ENCODE data around the gene BGLAP. TPM values are rescaled to one million over a fixed set of nuclear protein-coding genes. Genes with fewer than 3 reads are reported as not detected.

The BGLAP gene
- total RNA-seq, 1 experiment from 2014 or later: 1.4 TPM

DNA sequence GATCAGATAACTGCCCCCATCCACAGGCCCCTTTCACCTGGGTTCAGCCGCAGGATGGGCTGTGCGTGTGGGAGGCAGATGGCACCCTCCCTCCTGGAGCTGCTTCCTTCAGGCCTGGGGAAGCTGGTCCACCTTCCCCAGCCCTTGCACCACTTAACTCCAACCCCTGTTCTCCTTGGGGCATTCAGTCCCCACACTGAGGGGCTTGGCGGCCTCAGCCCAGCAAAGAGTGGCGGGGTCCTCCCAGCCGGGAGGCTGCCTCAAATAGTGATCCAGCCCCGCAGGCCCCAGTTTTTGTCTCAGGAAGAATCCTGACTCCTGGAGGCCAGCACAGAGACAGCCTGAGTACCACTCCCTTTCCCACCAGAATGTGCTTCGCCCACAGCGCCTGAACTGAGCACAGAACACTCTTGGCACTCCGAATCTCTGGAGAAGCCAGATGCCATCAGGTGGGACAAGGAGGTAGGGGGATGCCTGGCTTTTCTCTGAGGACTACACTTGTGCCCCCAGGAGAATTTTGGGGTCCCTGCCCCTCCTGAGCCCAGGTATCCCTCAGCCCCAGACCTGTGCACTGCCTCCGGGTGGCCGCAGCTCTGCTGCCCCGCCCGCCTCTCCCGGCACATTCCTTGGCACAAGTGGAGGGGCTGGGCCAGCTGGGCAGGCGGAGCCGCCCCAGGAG is 4.9 kb downstream of the BGLAP start:
- H4K20me1 ChIP-seq (ENCODE audit: insufficient read depth): peaks cover 3% of the 10 kb centered on the region; the same call in 1 of the 2 replicates
- CTCF ChIA-PET: interaction anchor here (1.4 kb wide), 1 partner anchor 13 kb away, joined by 3 read pairs; no protein-coding TSS in a partner anchor
- RAD21 ChIA-PET (ENCODE audit: low non-redundant PET in 1 of 2, low total read pairs in 2 of 2, uncharacterized antibody in 2 of 2, unreplicated experiment in 2 of 2): no interaction called here

DNA sequence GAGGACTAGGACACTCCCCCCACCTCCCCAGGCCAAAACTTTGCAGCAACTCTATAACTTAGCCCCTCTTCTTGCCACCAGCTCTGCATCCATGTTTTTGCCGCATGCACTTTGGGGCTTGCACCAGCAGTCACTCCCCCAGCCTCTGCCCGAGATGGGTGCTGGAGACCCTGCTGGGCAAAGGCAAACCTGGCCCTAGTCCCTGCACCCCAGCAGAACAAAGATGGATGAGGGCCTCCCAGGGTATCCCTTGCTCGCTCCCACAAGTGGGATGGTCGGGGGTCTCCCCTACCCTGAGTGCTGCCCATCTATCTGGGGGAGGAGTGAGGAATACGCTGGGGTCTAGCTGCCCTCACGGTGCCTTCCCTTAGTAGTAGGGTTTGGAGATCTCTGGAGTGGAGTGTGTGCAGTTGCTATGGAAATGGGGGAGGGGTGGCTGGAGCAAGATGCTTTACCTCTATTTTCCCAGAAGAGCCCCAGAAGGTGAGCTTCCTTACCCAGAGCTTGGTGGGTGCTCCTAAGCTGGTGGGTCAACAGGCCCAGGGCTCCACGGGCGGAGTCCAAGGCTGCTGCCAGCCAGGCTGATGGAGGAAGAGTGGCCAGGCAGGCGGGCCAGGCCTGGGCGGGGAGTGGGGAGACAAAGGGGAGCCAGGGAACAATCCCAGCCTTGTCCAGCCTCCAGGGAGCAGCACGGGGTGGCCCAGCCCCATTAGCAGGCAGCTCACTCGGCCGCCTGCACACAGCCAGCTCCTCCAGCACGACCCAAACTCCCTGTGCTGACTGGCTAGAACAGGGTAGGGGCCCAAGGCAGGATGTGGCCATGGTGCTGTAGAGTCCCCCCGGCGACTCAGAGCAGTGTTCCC is 5.7 kb downstream of the BGLAP start, which contains the start of gene PAQR6:
Gene PAQR6 (minus strand): TSS at position 597 of the 863 bp plus-strand sequence. CDS start 1,325 bp downstream, outside the sequence.
- Histone ChIP-seq H2AFZ (ENCODE audit: low read depth, low read length, poor library complexity, severe bottlenecking) (no peak within 1 kb of the TSS), H3K9me3 (ENCODE audit: control insufficient read depth in 1 of 2, insufficient read depth in 1 of 2, low read depth in 1 of 2, low read length in 2 of 2) (no peaks in the 10 kb centered on the region), H3K27me3 (ENCODE audit: insufficient read depth, low read length) (no peaks in the 10 kb centered on the region), H4K20me1 (ENCODE audit: insufficient read depth) (peaks cover 3% of the 10 kb centered on the region; the same call in 1 of the 2 replicates), H3K36me3 (ENCODE audit: control insufficient read depth in 1 of 2, insufficient read depth in 2 of 2, low read length in 2 of 2) (peaks cover 24 to 33% of the 10 kb centered on the region in 2 experiments), H3K4me2 (ENCODE audit: low read length) (peak within 1 kb of the TSS; percentile 41), H3K4me3 (replicated peaks in 1 of 2; ENCODE audit: low read depth in 1 of 2, low read length in 2 of 2) (no peak within 1 kb of the TSS), H3K9me2 (ENCODE audit: insufficient read depth) (no peaks in the 10 kb centered on the region), H3K79me2 (ENCODE audit: insufficient read depth, low read length) (no peaks in the 10 kb centered on the region), H3K4me1 (ENCODE audit: control insufficient read depth in 1 of 2, insufficient read depth in 2 of 2, low read length in 2 of 2) (peaks cover 8 to 19% of the 10 kb centered on the region in 2 experiments), H3K9ac (ENCODE audit: low read length) (no peak within 1 kb of the TSS; the same call in 1 of the 2 replicates), H3K27ac (ENCODE audit: low read depth, low read length) (peak within 1 kb of the TSS; percentile 24; the same call in 1 of the 2 replicates)
- no TSS peak for BruUV-seq (replicated peaks)
- RAD21 ChIA-PET (ENCODE audit: low non-redundant PET in 1 of 2, low total read pairs in 2 of 2, uncharacterized antibody in 2 of 2, unreplicated experiment in 2 of 2): no interaction called here
- POLR2A ChIA-PET: no interaction called here
- CTCF ChIA-PET: interaction anchor here (1.4 kb wide), 1 partner anchor 14 kb away, joined by 3 read pairs; no protein-coding TSS in a partner anchor
- intact Hi-C loops (cut with micrococcal nuclease): no loop called here
- ATAC-seq (peak; percentile 25), DNase-seq (ENCODE audit: low read depth, low spot score) (no peak)
- TF ChIP-seq CEBPB (IDR thresholded peaks at IDR 0.05; ENCODE audit: low read depth) (no peak), ZFX (IDR thresholded peaks at IDR 0.05) (no peak), TCF7L2 (IDR thresholded peaks at IDR 0.05; ENCODE audit: borderline replicate concordance, extremely low read depth, insufficient read depth, insufficient read length) (no peak), ELF1 (IDR thresholded peaks at IDR 0.05; ENCODE audit: borderline replicate concordance, low read depth) (no peak), EZH2 (IDR thresholded peaks at IDR 0.05) (no peak)
- TF ChIP-seq, protein P1, sequence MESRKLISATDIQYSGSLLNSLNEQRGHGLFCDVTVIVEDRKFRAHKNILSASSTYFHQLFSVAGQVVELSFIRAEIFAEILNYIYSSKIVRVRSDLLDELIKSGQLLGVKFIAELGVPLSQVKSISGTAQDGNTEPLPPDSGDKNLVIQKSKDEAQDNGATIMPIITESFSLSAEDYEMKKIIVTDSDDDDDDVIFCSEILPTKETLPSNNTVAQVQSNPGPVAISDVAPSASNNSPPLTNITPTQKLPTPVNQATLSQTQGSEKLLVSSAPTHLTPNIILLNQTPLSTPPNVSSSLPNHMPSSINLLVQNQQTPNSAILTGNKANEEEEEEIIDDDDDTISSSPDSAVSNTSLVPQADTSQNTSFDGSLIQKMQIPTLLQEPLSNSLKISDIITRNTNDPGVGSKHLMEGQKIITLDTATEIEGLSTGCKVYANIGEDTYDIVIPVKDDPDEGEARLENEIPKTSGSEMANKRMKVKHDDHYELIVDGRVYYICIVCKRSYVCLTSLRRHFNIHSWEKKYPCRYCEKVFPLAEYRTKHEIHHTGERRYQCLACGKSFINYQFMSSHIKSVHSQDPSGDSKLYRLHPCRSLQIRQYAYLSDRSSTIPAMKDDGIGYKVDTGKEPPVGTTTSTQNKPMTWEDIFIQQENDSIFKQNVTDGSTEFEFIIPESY (IDR thresholded peaks at IDR 0.05; ENCODE audit: extremely low read depth, insufficient replicate concordance, low read length): no peak
- TF ChIP-seq, protein P2, sequence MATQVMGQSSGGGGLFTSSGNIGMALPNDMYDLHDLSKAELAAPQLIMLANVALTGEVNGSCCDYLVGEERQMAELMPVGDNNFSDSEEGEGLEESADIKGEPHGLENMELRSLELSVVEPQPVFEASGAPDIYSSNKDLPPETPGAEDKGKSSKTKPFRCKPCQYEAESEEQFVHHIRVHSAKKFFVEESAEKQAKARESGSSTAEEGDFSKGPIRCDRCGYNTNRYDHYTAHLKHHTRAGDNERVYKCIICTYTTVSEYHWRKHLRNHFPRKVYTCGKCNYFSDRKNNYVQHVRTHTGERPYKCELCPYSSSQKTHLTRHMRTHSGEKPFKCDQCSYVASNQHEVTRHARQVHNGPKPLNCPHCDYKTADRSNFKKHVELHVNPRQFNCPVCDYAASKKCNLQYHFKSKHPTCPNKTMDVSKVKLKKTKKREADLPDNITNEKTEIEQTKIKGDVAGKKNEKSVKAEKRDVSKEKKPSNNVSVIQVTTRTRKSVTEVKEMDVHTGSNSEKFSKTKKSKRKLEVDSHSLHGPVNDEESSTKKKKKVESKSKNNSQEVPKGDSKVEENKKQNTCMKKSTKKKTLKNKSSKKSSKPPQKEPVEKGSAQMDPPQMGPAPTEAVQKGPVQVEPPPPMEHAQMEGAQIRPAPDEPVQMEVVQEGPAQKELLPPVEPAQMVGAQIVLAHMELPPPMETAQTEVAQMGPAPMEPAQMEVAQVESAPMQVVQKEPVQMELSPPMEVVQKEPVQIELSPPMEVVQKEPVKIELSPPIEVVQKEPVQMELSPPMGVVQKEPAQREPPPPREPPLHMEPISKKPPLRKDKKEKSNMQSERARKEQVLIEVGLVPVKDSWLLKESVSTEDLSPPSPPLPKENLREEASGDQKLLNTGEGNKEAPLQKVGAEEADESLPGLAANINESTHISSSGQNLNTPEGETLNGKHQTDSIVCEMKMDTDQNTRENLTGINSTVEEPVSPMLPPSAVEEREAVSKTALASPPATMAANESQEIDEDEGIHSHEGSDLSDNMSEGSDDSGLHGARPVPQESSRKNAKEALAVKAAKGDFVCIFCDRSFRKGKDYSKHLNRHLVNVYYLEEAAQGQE (IDR thresholded peaks at IDR 0.05; ENCODE audit: low read depth): no peak
- TF ChIP-seq, protein P3, sequence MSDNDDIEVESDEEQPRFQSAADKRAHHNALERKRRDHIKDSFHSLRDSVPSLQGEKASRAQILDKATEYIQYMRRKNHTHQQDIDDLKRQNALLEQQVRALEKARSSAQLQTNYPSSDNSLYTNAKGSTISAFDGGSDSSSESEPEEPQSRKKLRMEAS (IDR thresholded peaks at IDR 0.05): no peak
- TF ChIP-seq, protein P4, sequence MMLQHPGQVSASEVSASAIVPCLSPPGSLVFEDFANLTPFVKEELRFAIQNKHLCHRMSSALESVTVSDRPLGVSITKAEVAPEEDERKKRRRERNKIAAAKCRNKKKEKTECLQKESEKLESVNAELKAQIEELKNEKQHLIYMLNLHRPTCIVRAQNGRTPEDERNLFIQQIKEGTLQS (IDR thresholded peaks at IDR 0.05): no peak

More for the DNA sequence above, 4.9 kb downstream of the BGLAP start:
- Histone ChIP-seq H3K4me3 (replicated peaks in 1 of 2; ENCODE audit: low read depth in 1 of 2, low read length in 2 of 2) (no peak overlapping the region), H3K27ac (ENCODE audit: low read depth, low read length) (peak overlapping the region; percentile 24; the same call in 1 of the 2 replicates), H3K4me1 (ENCODE audit: control insufficient read depth in 1 of 2, insufficient read depth in 2 of 2, low read length in 2 of 2) (peaks cover 8 to 19% of the 10 kb centered on the region in 2 experiments), H3K4me2 (ENCODE audit: low read length) (peak overlapping the region; percentile 41), H3K9me2 (ENCODE audit: insufficient read depth) (no peaks in the 10 kb centered on the region), H3K36me3 (ENCODE audit: control insufficient read depth in 1 of 2, insufficient read depth in 2 of 2, low read length in 2 of 2) (peaks cover 16 to 26% of the 10 kb centered on the region in 2 experiments; a peak in 3 of 4 replicates), H3K9me3 (ENCODE audit: control insufficient read depth in 1 of 2, insufficient read depth in 1 of 2, low read depth in 1 of 2, low read length in 2 of 2) (no peaks in the 10 kb centered on the region), H3K9ac (ENCODE audit: low read length) (no peak overlapping the region; the same call in 1 of the 2 replicates), H3K27me3 (ENCODE audit: insufficient read depth, low read length) (no peaks in the 10 kb centered on the region), H3K79me2 (ENCODE audit: insufficient read depth, low read length) (no peaks in the 10 kb centered on the region), H2AFZ (ENCODE audit: low read depth, low read length, poor library complexity, severe bottlenecking) (no peak overlapping the region)
- intact Hi-C loops (cut with micrococcal nuclease): no loop called here
- ATAC-seq: peak; percentile 82
- no peak for DNase-seq (ENCODE audit: low read depth, low spot score)
- BruUV-seq (replicated peaks): no TSS peak
- TF ChIP-seq POLR2AphosphoS5 (IDR thresholded peaks at IDR 0.05; ENCODE audit: low read depth, low read length): 0 out of 2 replicates have a peak, but pooled peaks have one; percentile 33
- no peak for TF ChIP-seq FOSL1 (IDR thresholded peaks at IDR 0.05; ENCODE audit: low read depth)
- POLR2A ChIA-PET: no interaction called here
